Activated T-helper 1 cell treated with anti-CD3 and anti-CD28 coated beads, Interleukin-12 subunit alpha, Interleukin-12 subunit beta, Interleukin-2, Interleukin-4 antibody, amounts not matched to agents 30 ng/mL and 10 ng/mL and 1 ng/mL, durations not matched to agents 14 hours and 24 hours and 36 hours (primary cell): ENCODE results near the gene SMTNL1. TPM values are rescaled to one million over a fixed set of nuclear protein-coding genes. Genes with fewer than 3 reads are reported as not detected.

Source experiments
- DNase-seq: peaks from one replicate; pipeline ENCODE4 v3.0.0; 2021; ENCODE audit warnings: low spot score
- H3K27ac Mint-ChIP-seq: one replicate; pipeline ENCODE4 v1.8.0; 2021; ENCODE audit warnings: mild to moderate bottlenecking, mixed read lengths
- H3K27me3 Mint-ChIP-seq: one replicate; pipeline ENCODE4 v1.8.0; 2022; ENCODE audit warnings: mild to moderate bottlenecking, moderate library complexity, mixed read lengths; ENCODE audit not compliant: insufficient read depth
- H3K36me3 Mint-ChIP-seq: one replicate; pipeline ENCODE4 v1.8.0; 2021; ENCODE audit warnings: low read depth, mixed read lengths
- H3K4me1 Mint-ChIP-seq: one replicate; pipeline ENCODE4 v1.8.0; 2021; ENCODE audit warnings: low read depth, mixed read lengths
- H3K4me3 Mint-ChIP-seq: one replicate; pipeline ENCODE4 v1.8.0; 2021; ENCODE audit warnings: mild to moderate bottlenecking, moderate library complexity, mixed read lengths
- H3K9me3 Mint-ChIP-seq: one replicate; pipeline ENCODE4 v1.8.0; 2021; ENCODE audit warnings: mixed read lengths
- intact Hi-C: fragments of 100-400 bp; cut with micrococcal nuclease; formaldehyde crosslinking; loops from one replicate; pipeline ENCODE4 v1.15.1; 2024
- total RNA-seq: library from RNA; stranded (reverse); gene quantifications from 2 replicates; pipeline ENCODE4 v1.2.3, GENCODE V29; 2022

SMTNL1 gene
- total RNA-seq, 1 donor from 2014 or later, result not detected

- Mint-ChIP-seq H3K9me3 (no peaks in the 10 kb centered on the region), H3K36me3 (no peaks in the 10 kb centered on the region), H3K27me3 (peaks cover 30% of the 10 kb centered on the region), H3K4me1 (no peaks in the 10 kb centered on the region), H3K4me3 (no peak within 1 kb of the TSS), H3K27ac (no peak within 1 kb of the TSS)
- DNase-seq, result no peak
- intact Hi-C loops, result no loop called here
Observed at GRCh38 chr11:57597461-57597915, 60.1 kb downstream of the SMTNL1 start, which contains the start of gene SERPING1. SERPING1 (plus strand) TSS chr11:57597685; CDS start chr11:57598271, 586 bp downstream.

- H3K27me3 Mint-ChIP-seq, result peaks cover 30% of the 10 kb centered on the region
- H3K27ac Mint-ChIP-seq, result no peak overlapping the region
- DNase-seq, result no peak
- no peak overlapping the region for H3K4me3 Mint-ChIP-seq
- intact Hi-C loops, result no loop called here
- no peaks in the 10 kb centered on the region for H3K4me1 Mint-ChIP-seq
- H3K9me3 Mint-ChIP-seq, result no peaks in the 10 kb centered on the region
- H3K36me3 Mint-ChIP-seq, result no peaks in the 10 kb centered on the region
Observed at GRCh38 chr11:57597916-57598830, 60.8 kb downstream of the SMTNL1 start.

GRCh38 chr11:57598831-57599155, 61.4 kb downstream of the SMTNL1 start:
- intact Hi-C loops, result no loop called here
- H3K9me3 Mint-ChIP-seq, result no peaks in the 10 kb centered on the region
- no peak overlapping the region for H3K27ac Mint-ChIP-seq
- H3K36me3 Mint-ChIP-seq, result no peaks in the 10 kb centered on the region
- no peak for DNase-seq
- H3K4me3 Mint-ChIP-seq, result no peak overlapping the region
- peaks cover 30% of the 10 kb centered on the region for H3K27me3 Mint-ChIP-seq
- no peaks in the 10 kb centered on the region for H3K4me1 Mint-ChIP-seq

- peaks cover 30% of the 10 kb centered on the region for H3K27me3 Mint-ChIP-seq
- H3K9me3 Mint-ChIP-seq, result no peaks in the 10 kb centered on the region
- H3K36me3 Mint-ChIP-seq, result no peaks in the 10 kb centered on the region
- no peak overlapping the region for H3K27ac Mint-ChIP-seq
- intact Hi-C loops, result no loop called here
- no peak overlapping the region for H3K4me3 Mint-ChIP-seq
- no peak for DNase-seq
- H3K4me1 Mint-ChIP-seq, result no peaks in the 10 kb centered on the region
Observed at GRCh38 chr11:57599381-57599780, 62.0 kb downstream of the SMTNL1 start.

Other genes with a start within 250 kb of the SMTNL1 start
- gene TNKS1BP1, start 212.6 kb upstream of the SMTNL1 start, total RNA-seq, result 22.1 and 24.3 TPM in 2 replicates
- 235 and 239 TPM in 2 replicates for gene SSRP1, start 201.7 kb upstream of the SMTNL1 start, total RNA-seq
- gene P2RX3, start 199.2 kb upstream of the SMTNL1 start, total RNA-seq, result not detected in 2 replicates
- gene PRG3, start 156.4 kb upstream of the SMTNL1 start, total RNA-seq, result not detected in 2 replicates
- gene PRG2, start 146.9 kb upstream of the SMTNL1 start, total RNA-seq, result not detected in 2 replicates
- gene SLC43A3, start 110.5 kb upstream of the SMTNL1 start, total RNA-seq, result 181 and 184 TPM in 2 replicates
- 0.54 TPM in 1 of 2 replicates, not detected in the other for gene RTN4RL2, start 77.1 kb upstream of the SMTNL1 start, total RNA-seq
- 29.1 and 30.3 TPM in 2 replicates for gene SLC43A1, start 21.9 kb upstream of the SMTNL1 start, total RNA-seq
- gene TIMM10, start 6.8 kb upstream of the SMTNL1 start, total RNA-seq, result 98.2 and 99.6 TPM in 2 replicates
- 155 and 163 TPM in 2 replicates for gene UBE2L6, start 30.1 kb downstream of the SMTNL1 start, total RNA-seq
- gene SERPING1, start 60.1 kb downstream of the SMTNL1 start, total RNA-seq, result not detected in 2 replicates
- gene YPEL4, start 112.3 kb downstream of the SMTNL1 start, total RNA-seq, result 0.26 and 0.39 TPM in 2 replicates
- 17.8 and 19.1 TPM in 2 replicates for gene CLP1, start 120.2 kb downstream of the SMTNL1 start, total RNA-seq
- gene ZDHHC5, start 130.5 kb downstream of the SMTNL1 start, total RNA-seq, result 78.4 and 79.1 TPM in 2 replicates
- gene MED19, start 174.6 kb downstream of the SMTNL1 start, total RNA-seq, result 14.9 TPM in 2 replicates
- gene TMX2, start 175.0 kb downstream of the SMTNL1 start, total RNA-seq, result 95.9 and 96.8 TPM in 2 replicates
- 211 and 232 TPM in 2 replicates for gene SELENOH, start 203.9 kb downstream of the SMTNL1 start, total RNA-seq
- gene BTBD18, start 214.2 kb downstream of the SMTNL1 start, total RNA-seq, result 0.07 TPM in 1 of 2 replicates, not detected in the other
- gene CTNND1, start 224.2 kb downstream of the SMTNL1 start, total RNA-seq, result 6.4 and 9.9 TPM in 2 replicates